H1 (cell line): ENCODE results near the gene HSD17B13. TPM values are rescaled to one million over a fixed set of nuclear protein-coding genes. Genes with fewer than 3 reads are reported as not detected.

Experiments
- HDAC2 ChIP-seq, 2 experiments: fragments of 300-600 bp in 1 of 2; sonication (generic) in 1 of 2; IDR thresholded peaks; 2 replicates each; pipeline ENCODE4 v1.6.1; 2011 to 2012; ENCODE audit warnings: low read depth in 2 of 2, low read length in 2 of 2, mild to moderate bottlenecking in 2 of 2, moderate library complexity in 2 of 2, borderline replicate concordance in 1 of 2, inconsistent platforms in 1 of 2
- POLR2AphosphoS5 ChIP-seq: IDR thresholded peaks from 2 replicates; pipeline ENCODE4 v1.6.1; 2011; ENCODE audit warnings: low read depth, low read length
- RAD21 ChIP-seq, 2 experiments: IDR thresholded peaks in 1 of 2; conservative IDR thresholded peaks in 1 of 2; 2 replicates each; pipeline ENCODE4 v1.6.1; 2011; ENCODE audit warnings: low read depth in 2 of 2, low read length in 2 of 2, improper control_type of control experiment in 1 of 2, inconsistent platforms in 1 of 2, mild to moderate bottlenecking in 1 of 2, moderate library complexity in 1 of 2
- SIRT6 ChIP-seq: IDR thresholded peaks from one replicate; pipeline ENCODE4 v1.7.1; 2012; ENCODE audit warnings: low read length, inconsistent platforms
- polyA plus RNA-seq, 7 experiments: library from polyadenylated mRNA; depleted of rRNA in 3 of 7; stranded (reverse) in 5 of 7; unstranded in 2 of 7; fragments of >200 nt in 5 of 7; fragments of 200-250 nt in 2 of 7; gene quantifications; 1 replicate in 5 of 7; 2 replicates in 1 of 7; 4 replicates in 1 of 7; pipeline versions ENCODE4 v1.2.1 to v1.2.3, GENCODE V29; 2011 to 2013; ENCODE audit warnings: missing spikeins in 2 of 7, mixed read lengths in 2 of 7
- total RNA-seq: library from RNA; stranded (reverse); fragmentation: NEBNext Ultra II Directional; extraction: Animal tissue kit (Norgen Biotek cat#: 25700); gene quantifications from 2 replicates; pipeline ENCODE4 v1.2.1, GENCODE V29; 2021
- TF ChIP-seq, protein P1 (sequence below): fragments of 300-600 bp; sonication (generic); IDR thresholded peaks from 2 replicates; pipeline ENCODE4 v1.7.1; 2012; ENCODE audit warnings: low read length, moderate library complexity, mild to moderate bottlenecking, inconsistent platforms; ENCODE audit not compliant: insufficient replicate concordance

HSD17B13 gene
- total and polyA plus RNA-seq, 2 of the 8 experiments (the other 6 are each of a cell fraction or from before 2014, with no cell fraction given) = 0.09 to 0.13 TPM

GRCh38 chr4:87283151-87283550 is 39.5 kb downstream of the HSD17B13 start (continued):
- TF ChIP-seq, protein P1, sequence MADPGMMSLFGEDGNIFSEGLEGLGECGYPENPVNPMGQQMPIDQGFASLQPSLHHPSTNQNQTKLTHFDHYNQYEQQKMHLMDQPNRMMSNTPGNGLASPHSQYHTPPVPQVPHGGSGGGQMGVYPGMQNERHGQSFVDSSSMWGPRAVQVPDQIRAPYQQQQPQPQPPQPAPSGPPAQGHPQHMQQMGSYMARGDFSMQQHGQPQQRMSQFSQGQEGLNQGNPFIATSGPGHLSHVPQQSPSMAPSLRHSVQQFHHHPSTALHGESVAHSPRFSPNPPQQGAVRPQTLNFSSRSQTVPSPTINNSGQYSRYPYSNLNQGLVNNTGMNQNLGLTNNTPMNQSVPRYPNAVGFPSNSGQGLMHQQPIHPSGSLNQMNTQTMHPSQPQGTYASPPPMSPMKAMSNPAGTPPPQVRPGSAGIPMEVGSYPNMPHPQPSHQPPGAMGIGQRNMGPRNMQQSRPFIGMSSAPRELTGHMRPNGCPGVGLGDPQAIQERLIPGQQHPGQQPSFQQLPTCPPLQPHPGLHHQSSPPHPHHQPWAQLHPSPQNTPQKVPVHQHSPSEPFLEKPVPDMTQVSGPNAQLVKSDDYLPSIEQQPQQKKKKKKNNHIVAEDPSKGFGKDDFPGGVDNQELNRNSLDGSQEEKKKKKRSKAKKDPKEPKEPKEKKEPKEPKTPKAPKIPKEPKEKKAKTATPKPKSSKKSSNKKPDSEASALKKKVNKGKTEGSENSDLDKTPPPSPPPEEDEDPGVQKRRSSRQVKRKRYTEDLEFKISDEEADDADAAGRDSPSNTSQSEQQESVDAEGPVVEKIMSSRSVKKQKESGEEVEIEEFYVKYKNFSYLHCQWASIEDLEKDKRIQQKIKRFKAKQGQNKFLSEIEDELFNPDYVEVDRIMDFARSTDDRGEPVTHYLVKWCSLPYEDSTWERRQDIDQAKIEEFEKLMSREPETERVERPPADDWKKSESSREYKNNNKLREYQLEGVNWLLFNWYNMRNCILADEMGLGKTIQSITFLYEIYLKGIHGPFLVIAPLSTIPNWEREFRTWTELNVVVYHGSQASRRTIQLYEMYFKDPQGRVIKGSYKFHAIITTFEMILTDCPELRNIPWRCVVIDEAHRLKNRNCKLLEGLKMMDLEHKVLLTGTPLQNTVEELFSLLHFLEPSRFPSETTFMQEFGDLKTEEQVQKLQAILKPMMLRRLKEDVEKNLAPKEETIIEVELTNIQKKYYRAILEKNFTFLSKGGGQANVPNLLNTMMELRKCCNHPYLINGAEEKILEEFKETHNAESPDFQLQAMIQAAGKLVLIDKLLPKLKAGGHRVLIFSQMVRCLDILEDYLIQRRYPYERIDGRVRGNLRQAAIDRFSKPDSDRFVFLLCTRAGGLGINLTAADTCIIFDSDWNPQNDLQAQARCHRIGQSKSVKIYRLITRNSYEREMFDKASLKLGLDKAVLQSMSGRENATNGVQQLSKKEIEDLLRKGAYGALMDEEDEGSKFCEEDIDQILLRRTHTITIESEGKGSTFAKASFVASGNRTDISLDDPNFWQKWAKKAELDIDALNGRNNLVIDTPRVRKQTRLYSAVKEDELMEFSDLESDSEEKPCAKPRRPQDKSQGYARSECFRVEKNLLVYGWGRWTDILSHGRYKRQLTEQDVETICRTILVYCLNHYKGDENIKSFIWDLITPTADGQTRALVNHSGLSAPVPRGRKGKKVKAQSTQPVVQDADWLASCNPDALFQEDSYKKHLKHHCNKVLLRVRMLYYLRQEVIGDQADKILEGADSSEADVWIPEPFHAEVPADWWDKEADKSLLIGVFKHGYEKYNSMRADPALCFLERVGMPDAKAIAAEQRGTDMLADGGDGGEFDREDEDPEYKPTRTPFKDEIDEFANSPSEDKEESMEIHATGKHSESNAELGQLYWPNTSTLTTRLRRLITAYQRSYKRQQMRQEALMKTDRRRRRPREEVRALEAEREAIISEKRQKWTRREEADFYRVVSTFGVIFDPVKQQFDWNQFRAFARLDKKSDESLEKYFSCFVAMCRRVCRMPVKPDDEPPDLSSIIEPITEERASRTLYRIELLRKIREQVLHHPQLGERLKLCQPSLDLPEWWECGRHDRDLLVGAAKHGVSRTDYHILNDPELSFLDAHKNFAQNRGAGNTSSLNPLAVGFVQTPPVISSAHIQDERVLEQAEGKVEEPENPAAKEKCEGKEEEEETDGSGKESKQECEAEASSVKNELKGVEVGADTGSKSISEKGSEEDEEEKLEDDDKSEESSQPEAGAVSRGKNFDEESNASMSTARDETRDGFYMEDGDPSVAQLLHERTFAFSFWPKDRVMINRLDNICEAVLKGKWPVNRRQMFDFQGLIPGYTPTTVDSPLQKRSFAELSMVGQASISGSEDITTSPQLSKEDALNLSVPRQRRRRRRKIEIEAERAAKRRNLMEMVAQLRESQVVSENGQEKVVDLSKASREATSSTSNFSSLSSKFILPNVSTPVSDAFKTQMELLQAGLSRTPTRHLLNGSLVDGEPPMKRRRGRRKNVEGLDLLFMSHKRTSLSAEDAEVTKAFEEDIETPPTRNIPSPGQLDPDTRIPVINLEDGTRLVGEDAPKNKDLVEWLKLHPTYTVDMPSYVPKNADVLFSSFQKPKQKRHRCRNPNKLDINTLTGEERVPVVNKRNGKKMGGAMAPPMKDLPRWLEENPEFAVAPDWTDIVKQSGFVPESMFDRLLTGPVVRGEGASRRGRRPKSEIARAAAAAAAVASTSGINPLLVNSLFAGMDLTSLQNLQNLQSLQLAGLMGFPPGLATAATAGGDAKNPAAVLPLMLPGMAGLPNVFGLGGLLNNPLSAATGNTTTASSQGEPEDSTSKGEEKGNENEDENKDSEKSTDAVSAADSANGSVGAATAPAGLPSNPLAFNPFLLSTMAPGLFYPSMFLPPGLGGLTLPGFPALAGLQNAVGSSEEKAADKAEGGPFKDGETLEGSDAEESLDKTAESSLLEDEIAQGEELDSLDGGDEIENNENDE = no peak
- TF ChIP-seq SIRT6 (no peak), POLR2AphosphoS5 (no peak), RAD21 (IDR thresholded peaks at IDR 0.05 in 1 of 2, conservative IDR thresholded peaks at IDR 0.05 in 1 of 2; ENCODE audit: low read depth in 2 of 2, low read length in 2 of 2) (no peak), HDAC2 (IDR thresholded peaks at IDR 0.05; ENCODE audit: borderline replicate concordance in 1 of 2, low read depth in 2 of 2, low read length in 2 of 2) (no peak)
